Peyer's patch (tissue), 4 donors: ENCODE measurements around the gene GPR78. TPM values are rescaled to one million over a fixed set of nuclear protein-coding genes. Genes with fewer than 3 reads are reported as not detected.
A peak's percentile ranks its signal among the peaks of the same experiment; 100 is the strongest.

ENCODE experiments used
- DNase-seq, 3 donors: peaks; one replicate each; pipeline ENCODE4 v3.0.0-alpha.2; 2017 to 2019
- H3K27ac ChIP-seq, 4 donors: fragments of 200-600 bp; sonication (generic); one replicate each; pipeline ENCODE4 v1.5.1; 2016 to 2019
- H3K27me3 ChIP-seq, 2 donors: fragments of 200-600 bp; sonication (generic); one replicate each; pipeline ENCODE4 v1.5.1; 2019
- H3K36me3 ChIP-seq, 3 donors: fragments of 200-600 bp; sonication (generic); one replicate each; pipeline ENCODE4 v1.5.1; 2016 to 2019
- H3K4me1 ChIP-seq, 4 donors: fragments of 200-600 bp; sonication (generic); one replicate each; pipeline ENCODE4 v1.5.1; 2016 to 2019
- H3K4me3 ChIP-seq, 4 donors: fragments of 200-600 bp; sonication (generic); 1 replicate in 3 of 4; 2 replicates in 1 of 4; pipeline ENCODE4 v1.5.1; 2016 to 2019; ENCODE audit warnings: mild to moderate bottlenecking in 1 of 4
- H3K9me3 ChIP-seq, 4 donors: fragments of 200-600 bp; sonication (generic); one replicate each; pipeline ENCODE4 v1.5.1; 2016 to 2019; ENCODE audit warnings: mild to moderate bottlenecking in 1 of 4
- CTCF ChIP-seq, 6 experiments: fragments of 450-650 bp in 4 of 6; fragments of 200-600 bp in 2 of 6; sonication (generic) in 1 of 6; IDR thresholded peaks; one replicate each; pipeline ENCODE4 v1.5.1; 2017 to 2019; ENCODE audit warnings: antibody characterized with exemption in 6 of 6, mild to moderate bottlenecking in 3 of 6, moderate library complexity in 1 of 6
- POLR2A ChIP-seq, 2 donors: fragments of 450-650 bp; IDR thresholded peaks; one replicate each; pipeline ENCODE4 v1.5.1; 2017; ENCODE audit warnings: antibody characterized with exemption in 2 of 2, mild to moderate bottlenecking in 2 of 2, moderate library complexity in 2 of 2
- total RNA-seq, 4 donors: library from RNA; depleted of rRNA; stranded (reverse); fragments of >200 nt; gene quantifications; one replicate each; pipeline ENCODE4 v1.1.0, GENCODE V29; 2016

The GPR78 gene
- not detected for total RNA-seq

- no peaks in the 10 kb centered on the region for H3K4me1 ChIP-seq
- no peaks in the 10 kb centered on the region for H3K36me3 ChIP-seq
- H3K27me3 ChIP-seq: peaks cover 0 to 8% of the 10 kb centered on the region in 2 donors
- H3K27ac ChIP-seq: no peak within 1 kb of the TSS
- TF ChIP-seq POLR2A (IDR thresholded peaks at IDR 0.05) (no peak), CTCF (IDR thresholded peaks at IDR 0.05) (no peak)
- H3K4me3 ChIP-seq: no peak within 1 kb of the TSS
- H3K9me3 ChIP-seq: no peaks in the 10 kb centered on the region
- DNase-seq: peak in 1 of 3 donors; percentile 55
Measured at GRCh38 chr4:8580321-8581093, at the start of gene GPR78. GPR78 (plus strand) TSS chr4:8580392; CDS start chr4:8580983, 591 bp downstream.

- TF ChIP-seq POLR2A (IDR thresholded peaks at IDR 0.05) (no peak), CTCF (IDR thresholded peaks at IDR 0.05) (no peak)
- Histone ChIP-seq H3K36me3 (no peaks in the 10 kb centered on the region), H3K9me3 (peaks cover 0 to 3% (median 0%) of the 10 kb centered on the region in 4 donors), H3K27ac (no peak overlapping the region), H3K4me1 (peaks cover 0 to 17% (median 0%) of the 10 kb centered on the region in 4 donors), H3K4me3 (no peak overlapping the region), H3K27me3 (no peaks in the 10 kb centered on the region)
- DNase-seq: no peak
Measured at GRCh38 chr4:8532245-8532781, 47.9 kb upstream of the GPR78 start.

- peaks cover 0 to 22% (median 0%) of the 10 kb centered on the region in 4 donors for H3K4me1 ChIP-seq
- no peak overlapping the region for H3K4me3 ChIP-seq
- TF ChIP-seq CTCF (IDR thresholded peaks at IDR 0.05): no peak
- no peak for TF ChIP-seq POLR2A (IDR thresholded peaks at IDR 0.05)
- H3K27me3 ChIP-seq: no peaks in the 10 kb centered on the region
- peak in 1 of 3 donors; percentile 1 for DNase-seq
- peaks cover 0 to 3% (median 0%) of the 10 kb centered on the region in 4 donors for H3K9me3 ChIP-seq
- H3K27ac ChIP-seq: no peak overlapping the region
- H3K36me3 ChIP-seq: no peaks in the 10 kb centered on the region
Measured at GRCh38 chr4:8533274-8533865, 46.8 kb upstream of the GPR78 start.

- peak in 1 of 3 donors; percentile 45 for DNase-seq
- no peaks in the 10 kb centered on the region for H3K27me3 ChIP-seq
- H3K9me3 ChIP-seq: peaks cover 0 to 3% (median 0%) of the 10 kb centered on the region in 4 donors
- TF ChIP-seq POLR2A (IDR thresholded peaks at IDR 0.05): no peak
- TF ChIP-seq CTCF (IDR thresholded peaks at IDR 0.05): no peak
- H3K27ac ChIP-seq: peak overlapping the region in 3 of 4 donors; percentile 8 to 46 (median 27)
- peaks cover 0 to 22% (median 0%) of the 10 kb centered on the region in 4 donors for H3K4me1 ChIP-seq
- H3K4me3 ChIP-seq: no peak overlapping the region
- no peaks in the 10 kb centered on the region for H3K36me3 ChIP-seq
Measured at GRCh38 chr4:8534129-8534528, 46.1 kb upstream of the GPR78 start.

GRCh38 chr4:8534611-8535010 is 45.6 kb upstream of the GPR78 start:
- H3K27me3 ChIP-seq: no peaks in the 10 kb centered on the region
- H3K4me3 ChIP-seq: no peak overlapping the region
- H3K9me3 ChIP-seq: peaks cover 0 to 3% (median 0%) of the 10 kb centered on the region in 4 donors
- peaks cover 0 to 22% (median 0%) of the 10 kb centered on the region in 4 donors for H3K4me1 ChIP-seq
- TF ChIP-seq CTCF (IDR thresholded peaks at IDR 0.05) (no peak), POLR2A (IDR thresholded peaks at IDR 0.05) (no peak)
- no peak for DNase-seq
- H3K36me3 ChIP-seq: no peaks in the 10 kb centered on the region
- H3K27ac ChIP-seq: peak overlapping the region in 2 of 4 donors; percentile 8 to 46
